HG03571 (cell line): ENCODE results near the gene PTGDR.

Experiments
- ATAC-seq: cut with Tn5 transposase; IDR thresholded peaks from one replicate; pipeline ENCODE4 v1.9.1; 2021; ENCODE audit not compliant: unreplicated experiment

PTGDR gene

GRCh38 chr14:52263190-52263589, 4.3 kb upstream of the PTGDR start:
- ATAC-seq, result no peak

- no peak for ATAC-seq
Measured at GRCh38 chr14:52265253-52265652, 2.2 kb upstream of the PTGDR start.

- ATAC-seq, result no peak
Measured at GRCh38 chr14:52266179-52266578, 1.3 kb upstream of the PTGDR start.

GRCh38 chr14:52266782-52267181, 716 bp upstream of the PTGDR start:
- ATAC-seq, result no peak

- ATAC-seq, result no peak
Measured at GRCh38 chr14:52268279-52269061, 972 bp downstream of the PTGDR start.

- no peak for ATAC-seq
Measured at GRCh38 chr14:52269100-52269499, 1.6 kb downstream of the PTGDR start.

GRCh38 chr14:52269982-52270381, 2.5 kb downstream of the PTGDR start:
- no peak for ATAC-seq

- ATAC-seq, result no peak
Measured at GRCh38 chr14:52271538-52271937, 4.0 kb downstream of the PTGDR start.

GRCh38 chr14:52272375-52272774, 4.9 kb downstream of the PTGDR start:
- no peak for ATAC-seq

GRCh38 chr14:52275372-52275771, 7.9 kb downstream of the PTGDR start:
- no peak for ATAC-seq

- no peak for ATAC-seq
Measured at GRCh38 chr14:52277552-52277951, 10.1 kb downstream of the PTGDR start.

GRCh38 chr14:52279408-52279807, 11.9 kb downstream of the PTGDR start:
- no peak for ATAC-seq

- no peak for ATAC-seq
Measured at GRCh38 chr14:52283099-52283498, 15.6 kb downstream of the PTGDR start.

GRCh38 chr14:52286661-52287649, 19.5 kb downstream of the PTGDR start:
- ATAC-seq, result no peak

- ATAC-seq, result no peak
Measured at GRCh38 chr14:52296378-52296777, 28.9 kb downstream of the PTGDR start.

- ATAC-seq, result no peak
Measured at GRCh38 chr14:52298795-52299194, 31.3 kb downstream of the PTGDR start.

GRCh38 chr14:52299692-52300278, 32.3 kb downstream of the PTGDR start:
- ATAC-seq, result no peak

GRCh38 chr14:52303236-52303635, 35.7 kb downstream of the PTGDR start:
- ATAC-seq, result no peak

- no peak for ATAC-seq
Measured at GRCh38 chr14:52304248-52304904, 36.9 kb downstream of the PTGDR start.

GRCh38 chr14:52305014-52305413, 37.5 kb downstream of the PTGDR start:
- ATAC-seq, result no peak

GRCh38 chr14:52307376-52307775, 39.9 kb downstream of the PTGDR start:
- no peak for ATAC-seq
